ENCODE results near the gene NUDT4.
"Not testable (repeated sequence)": the region's sequence is repeated elsewhere in the genome, so short reads cannot be mapped to it uniquely, and the experiment has no call there.

NUDT4 gene

DNA sequence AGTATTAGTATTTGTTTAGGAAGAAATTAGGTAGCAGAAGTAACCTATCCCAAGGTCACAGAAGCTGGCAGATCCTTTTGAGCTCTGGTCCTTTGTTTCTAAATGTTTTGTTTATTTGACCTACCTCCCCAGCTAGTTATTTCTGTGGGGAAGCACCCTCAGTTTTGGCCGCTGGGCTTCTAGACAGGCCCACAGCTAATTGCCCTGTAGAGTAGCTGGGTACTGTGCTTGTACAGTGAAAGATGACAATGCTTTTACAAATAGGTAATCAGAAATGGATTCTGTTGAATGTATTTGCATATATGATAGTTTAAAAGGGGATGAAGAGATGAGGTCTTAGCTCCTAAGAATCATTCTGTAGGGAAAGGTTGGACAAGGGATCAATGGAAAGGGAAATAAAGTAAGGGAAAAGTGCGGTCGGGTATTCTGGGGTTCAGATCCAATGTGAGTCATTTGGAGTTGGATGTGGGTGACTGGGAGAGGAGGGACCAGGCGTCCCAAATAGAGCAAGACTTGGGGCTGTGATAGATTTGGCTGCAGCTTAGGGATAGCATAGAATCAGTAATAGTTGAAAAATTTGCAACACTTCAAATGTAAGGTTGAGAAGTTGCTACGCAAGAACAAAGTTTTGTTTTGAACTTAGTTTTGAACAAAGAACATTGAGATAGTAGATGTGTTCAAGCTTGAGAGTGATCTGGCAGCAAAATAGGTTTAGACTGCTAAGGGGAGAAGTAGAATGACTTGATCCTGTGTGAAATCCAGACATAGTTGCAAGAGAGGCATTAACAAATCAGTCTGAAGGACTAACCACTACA is 3.6 kb downstream of the NUDT4 start:
- Histone ChIP-seq H3K27me3 (ENCODE audit: low read depth, low read length) (no peaks in the 10 kb centered on the region), H3K4me1 (ENCODE audit: control insufficient read depth in 1 of 2, insufficient read depth in 2 of 2, low read length in 2 of 2) (peaks cover 0 to 16% of the 10 kb centered on the region in 2 donors), H3K27ac (ENCODE audit: low read length) (peak overlapping the region; percentile 98), H3K36me3 (ENCODE audit: control insufficient read depth in 1 of 2, insufficient read depth in 2 of 2, low read length in 2 of 2) (no peaks in the 10 kb centered on the region), H3K9me3 (ENCODE audit: control insufficient read depth in 1 of 2, low read length in 2 of 2) (no peaks in the 10 kb centered on the region), H3K4me3 (ENCODE audit: low read depth in 1 of 2, low read length in 2 of 2) (peak overlapping the region; percentile 70 to 95)

GRCh38 chr12:93381976-93382437 is 4.3 kb downstream of the NUDT4 start:
- not testable (repeated sequence) for H3K9me3 ChIP-seq (ENCODE audit: control insufficient read depth in 1 of 2, low read length in 2 of 2); H3K27ac ChIP-seq (ENCODE audit: low read length); H3K36me3 ChIP-seq (ENCODE audit: control insufficient read depth in 1 of 2, insufficient read depth in 2 of 2, low read length in 2 of 2); H3K27me3 ChIP-seq (ENCODE audit: low read depth, low read length)
- Histone ChIP-seq H3K4me1 (ENCODE audit: control insufficient read depth in 1 of 2, insufficient read depth in 2 of 2, low read length in 2 of 2) (peaks cover 0 to 16% of the 10 kb centered on the region in 2 donors), H3K4me3 (ENCODE audit: low read depth in 1 of 2, low read length in 2 of 2) (peak overlapping the region; percentile 70 to 95)

GRCh38 chr12:93387780-93388179 is 10.1 kb downstream of the NUDT4 start:
- H3K27ac ChIP-seq (ENCODE audit: low read length) = no peak overlapping the region

GRCh38 chr12:93390031-93390430 is 12.3 kb downstream of the NUDT4 start:
- H3K27ac ChIP-seq (ENCODE audit: low read length) = no peak overlapping the region
- H3K27me3 ChIP-seq (ENCODE audit: low read depth, low read length) = no peaks in the 10 kb centered on the region
- H3K4me3 ChIP-seq (ENCODE audit: low read depth in 1 of 2, low read length in 2 of 2) = no peak overlapping the region
- H3K4me1 ChIP-seq (ENCODE audit: control insufficient read depth in 1 of 2, insufficient read depth in 2 of 2, low read length in 2 of 2) = peaks cover 3 to 39% of the 10 kb centered on the region in 2 donors
- no peaks in the 10 kb centered on the region for H3K9me3 ChIP-seq (ENCODE audit: control insufficient read depth in 1 of 2, low read length in 2 of 2)
- H3K36me3 ChIP-seq (ENCODE audit: control insufficient read depth in 1 of 2, insufficient read depth in 2 of 2, low read length in 2 of 2) = no peaks in the 10 kb centered on the region

More at GRCh38 chr12:93387780-93388179, 10.1 kb downstream of the NUDT4 start:
- Histone ChIP-seq H3K27me3 (ENCODE audit: low read depth, low read length) (no peaks in the 10 kb centered on the region), H3K9me3 (ENCODE audit: control insufficient read depth in 1 of 2, low read length in 2 of 2) (no peaks in the 10 kb centered on the region), H3K4me3 (ENCODE audit: low read depth in 1 of 2, low read length in 2 of 2) (no peak overlapping the region), H3K4me1 (ENCODE audit: control insufficient read depth in 1 of 2, insufficient read depth in 2 of 2, low read length in 2 of 2) (peaks cover 3 to 32% of the 10 kb centered on the region in 2 donors), H3K36me3 (ENCODE audit: control insufficient read depth in 1 of 2, insufficient read depth in 2 of 2, low read length in 2 of 2) (no peaks in the 10 kb centered on the region)

DNA sequence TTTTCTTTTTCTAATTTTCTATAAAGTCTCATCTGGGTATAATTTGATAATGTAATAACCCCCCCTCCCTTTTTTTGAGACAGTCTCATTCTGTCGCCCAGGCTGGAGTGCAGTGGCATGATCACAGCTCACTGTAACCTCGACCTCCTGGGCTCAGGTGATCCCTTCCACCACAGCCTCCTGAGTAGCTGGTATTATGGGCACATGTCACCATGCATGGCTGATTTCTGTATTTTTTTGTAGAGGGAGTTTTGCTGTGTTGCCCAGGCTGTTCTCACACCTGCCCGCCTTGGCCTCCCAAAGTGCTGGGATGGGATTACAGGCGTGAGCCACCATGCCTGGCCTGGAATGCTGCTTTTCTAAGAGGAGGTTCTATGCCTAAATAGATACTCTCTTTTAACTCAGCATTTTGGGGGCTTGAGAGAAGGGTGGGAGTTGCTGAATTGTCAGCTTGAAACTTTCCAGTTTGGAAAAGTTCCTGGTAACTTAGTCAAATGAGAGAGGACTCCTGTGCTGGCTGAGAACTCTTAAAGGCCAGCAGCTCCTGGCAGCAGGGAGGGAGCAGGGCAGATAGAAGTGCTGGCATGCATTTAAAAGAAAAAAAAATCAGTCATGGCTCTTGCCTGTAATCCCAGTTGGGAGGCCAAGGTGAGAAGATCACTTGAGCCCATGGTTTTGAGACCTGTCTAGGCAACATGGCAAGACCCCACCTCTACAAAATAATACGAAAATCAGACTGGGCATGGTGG is 13.0 kb downstream of the NUDT4 start:
- H3K4me3 ChIP-seq (ENCODE audit: low read depth in 1 of 2, low read length in 2 of 2) = no peak overlapping the region

GRCh38 chr12:93393425-93393824 is 15.7 kb downstream of the NUDT4 start:
- no peak overlapping the region for H3K4me3 ChIP-seq (ENCODE audit: low read depth in 1 of 2, low read length in 2 of 2)
- H3K27me3 ChIP-seq (ENCODE audit: low read depth, low read length) = no peaks in the 10 kb centered on the region
- H3K9me3 ChIP-seq (ENCODE audit: control insufficient read depth in 1 of 2, low read length in 2 of 2) = no peaks in the 10 kb centered on the region
- peaks cover 6 to 11% of the 10 kb centered on the region in 2 donors for H3K36me3 ChIP-seq (ENCODE audit: control insufficient read depth in 1 of 2, insufficient read depth in 2 of 2, low read length in 2 of 2)
- peaks cover 0 to 40% of the 10 kb centered on the region in 2 donors for H3K4me1 ChIP-seq (ENCODE audit: control insufficient read depth in 1 of 2, insufficient read depth in 2 of 2, low read length in 2 of 2)
- no peak overlapping the region for H3K27ac ChIP-seq (ENCODE audit: low read length)

More for the DNA sequence above, 13.0 kb downstream of the NUDT4 start:
- H3K9me3 ChIP-seq (ENCODE audit: control insufficient read depth in 1 of 2, low read length in 2 of 2) = no peaks in the 10 kb centered on the region
- peaks cover 3 to 39% of the 10 kb centered on the region in 2 donors for H3K4me1 ChIP-seq (ENCODE audit: control insufficient read depth in 1 of 2, insufficient read depth in 2 of 2, low read length in 2 of 2)
- H3K27me3 ChIP-seq (ENCODE audit: low read depth, low read length) = no peaks in the 10 kb centered on the region
- no peaks in the 10 kb centered on the region for H3K36me3 ChIP-seq (ENCODE audit: control insufficient read depth in 1 of 2, insufficient read depth in 2 of 2, low read length in 2 of 2)
- H3K27ac ChIP-seq (ENCODE audit: low read length) = no peak overlapping the region

DNA sequence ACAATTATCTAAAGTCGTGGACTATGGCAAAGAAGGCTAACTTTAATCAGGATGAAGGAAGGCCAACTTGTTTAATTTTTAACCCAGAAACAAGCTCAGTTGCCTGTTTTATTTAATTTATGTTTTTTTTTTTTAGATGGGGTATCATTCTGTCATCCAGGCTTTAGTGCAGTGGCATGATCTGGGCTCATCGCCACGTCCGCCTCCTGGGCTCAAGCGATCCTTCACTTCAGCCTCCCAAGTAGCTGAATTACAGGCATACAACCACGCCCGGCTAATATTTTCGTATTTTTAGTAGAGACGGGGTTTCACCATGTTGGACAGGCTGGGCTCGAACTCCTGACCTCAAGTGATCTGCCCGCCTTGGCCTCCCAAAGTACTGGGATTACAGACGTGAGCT is 19.7 kb downstream of the NUDT4 start:
- no peak overlapping the region for H3K4me3 ChIP-seq (ENCODE audit: low read depth in 1 of 2, low read length in 2 of 2)
- peaks cover 6 to 17% of the 10 kb centered on the region in 2 donors for H3K36me3 ChIP-seq (ENCODE audit: control insufficient read depth in 1 of 2, insufficient read depth in 2 of 2, low read length in 2 of 2)
- no peaks in the 10 kb centered on the region for H3K27me3 ChIP-seq (ENCODE audit: low read depth, low read length)
- no peaks in the 10 kb centered on the region for H3K9me3 ChIP-seq (ENCODE audit: control insufficient read depth in 1 of 2, low read length in 2 of 2)
- no peak overlapping the region for H3K27ac ChIP-seq (ENCODE audit: low read length)
- H3K4me1 ChIP-seq (ENCODE audit: control insufficient read depth in 1 of 2, insufficient read depth in 2 of 2, low read length in 2 of 2) = peaks cover 0 to 20% of the 10 kb centered on the region in 2 donors

DNA sequence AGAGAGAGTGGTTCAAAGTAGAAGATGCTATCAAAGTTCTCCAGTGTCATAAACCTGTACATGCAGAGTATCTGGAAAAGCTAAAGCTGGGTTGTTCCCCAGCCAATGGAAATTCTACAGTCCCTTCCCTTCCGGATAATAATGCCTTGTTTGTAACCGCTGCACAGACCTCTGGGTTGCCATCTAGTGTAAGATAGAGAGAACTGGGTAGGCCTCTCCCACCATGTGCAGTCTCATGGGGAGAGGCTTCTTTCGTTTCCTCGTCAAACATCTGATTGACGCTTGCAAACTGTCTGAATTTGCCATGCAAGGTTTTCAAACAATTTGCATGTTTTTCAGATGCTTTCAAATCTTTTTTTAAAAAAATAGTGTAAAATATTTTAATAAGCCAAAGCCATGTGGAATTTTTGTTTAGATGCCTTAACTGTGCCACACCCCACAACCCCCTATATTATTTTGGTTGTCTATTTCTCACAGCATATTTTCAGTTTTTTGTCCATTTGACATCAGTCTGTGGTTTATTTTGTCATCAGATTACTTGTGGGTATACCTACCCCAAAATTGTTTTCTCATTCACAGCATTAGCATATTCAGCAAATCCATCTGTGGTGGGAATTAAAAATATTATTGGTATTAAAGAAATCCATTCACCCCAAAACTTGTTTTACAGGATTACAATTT is 21.6 kb downstream of the NUDT4 start:
- H3K36me3 ChIP-seq (ENCODE audit: control insufficient read depth in 1 of 2, insufficient read depth in 2 of 2, low read length in 2 of 2) = peaks cover 6 to 17% of the 10 kb centered on the region in 2 donors
- not testable (repeated sequence) for H3K27me3 ChIP-seq (ENCODE audit: low read depth, low read length)

DNA sequence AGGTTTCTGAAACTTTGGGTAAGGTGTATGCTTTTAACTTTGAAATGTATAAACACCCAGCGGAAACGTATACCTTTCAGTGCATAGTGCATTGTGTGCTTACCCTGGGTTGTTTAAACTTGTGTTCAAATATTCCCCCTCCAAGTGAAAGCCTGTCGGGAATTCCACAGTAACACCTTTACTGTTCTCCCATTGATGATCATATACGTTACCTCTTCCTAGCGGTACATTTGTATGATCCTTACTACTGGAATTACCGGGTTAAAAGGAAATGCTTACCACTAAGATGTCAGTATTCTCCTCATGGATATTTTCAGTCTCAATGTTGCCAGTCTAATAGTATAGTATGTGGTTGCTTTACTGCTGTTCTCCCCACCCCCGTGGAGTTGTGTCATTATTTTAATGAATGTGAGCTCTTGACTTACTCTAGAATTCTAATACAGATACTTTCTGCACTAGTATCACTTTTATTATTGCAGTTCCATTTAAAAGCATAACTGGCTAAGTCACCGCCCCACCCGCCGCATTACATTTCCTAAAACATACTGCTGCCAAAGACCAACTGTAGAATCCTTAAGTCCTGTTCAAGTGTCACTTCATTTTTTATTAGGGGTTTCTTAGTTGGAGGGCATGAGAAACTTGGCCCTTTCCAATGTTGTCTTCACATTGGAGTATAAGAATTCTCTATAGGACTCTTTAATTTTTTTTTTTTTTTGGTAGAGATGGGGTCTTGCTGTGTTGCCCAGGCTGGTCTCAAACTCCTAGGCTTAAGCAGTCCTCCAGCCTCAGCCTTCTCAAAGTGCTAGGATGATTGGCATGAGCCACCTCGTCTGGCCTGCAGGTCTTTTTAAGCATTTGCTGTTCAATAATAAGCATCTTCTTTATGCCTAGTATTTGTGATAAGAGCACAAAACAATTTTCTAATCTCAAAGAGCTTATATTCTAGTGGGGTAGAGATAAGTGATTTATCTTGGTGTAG is 24.9 kb downstream of the NUDT4 start:
- no peak overlapping the region for H3K4me3 ChIP-seq (ENCODE audit: low read depth in 1 of 2, low read length in 2 of 2)
- peaks cover 0 to 1% of the 10 kb centered on the region in 2 donors for H3K4me1 ChIP-seq (ENCODE audit: control insufficient read depth in 1 of 2, insufficient read depth in 2 of 2, low read length in 2 of 2)
- no peaks in the 10 kb centered on the region for H3K9me3 ChIP-seq (ENCODE audit: control insufficient read depth in 1 of 2, low read length in 2 of 2)
- no peak overlapping the region for H3K27ac ChIP-seq (ENCODE audit: low read length)
- peaks cover 2 to 11% of the 10 kb centered on the region in 2 donors for H3K36me3 ChIP-seq (ENCODE audit: control insufficient read depth in 1 of 2, insufficient read depth in 2 of 2, low read length in 2 of 2)
- no peaks in the 10 kb centered on the region for H3K27me3 ChIP-seq (ENCODE audit: low read depth, low read length)

More for the DNA sequence above, 21.6 kb downstream of the NUDT4 start:
- not testable (repeated sequence) for H3K9me3 ChIP-seq (ENCODE audit: control insufficient read depth in 1 of 2, low read length in 2 of 2); H3K27ac ChIP-seq (ENCODE audit: low read length); H3K4me3 ChIP-seq (ENCODE audit: low read depth in 1 of 2, low read length in 2 of 2)
- peaks cover 0 to 13% of the 10 kb centered on the region in 2 donors for H3K4me1 ChIP-seq (ENCODE audit: control insufficient read depth in 1 of 2, insufficient read depth in 2 of 2, low read length in 2 of 2)

GRCh38 chr12:93403988-93404803 is 26.5 kb downstream of the NUDT4 start:
- Histone ChIP-seq H3K36me3 (ENCODE audit: control insufficient read depth in 1 of 2, insufficient read depth in 2 of 2, low read length in 2 of 2) (no peaks in the 10 kb centered on the region), H3K4me1 (ENCODE audit: control insufficient read depth in 1 of 2, insufficient read depth in 2 of 2, low read length in 2 of 2) (no peaks in the 10 kb centered on the region), H3K27ac (ENCODE audit: low read length) (no peak overlapping the region)

More at GRCh38 chr12:93403988-93404803, 26.5 kb downstream of the NUDT4 start:
- Histone ChIP-seq H3K4me3 (ENCODE audit: low read depth in 1 of 2, low read length in 2 of 2) (no peak overlapping the region), H3K9me3 (ENCODE audit: control insufficient read depth in 1 of 2, low read length in 2 of 2) (no peaks in the 10 kb centered on the region), H3K27me3 (ENCODE audit: low read depth, low read length) (no peaks in the 10 kb centered on the region)

Data from muscle layer of duodenum (tissue), 2 donors.